OCI-LY7 (cell line): ENCODE measurements around the gene PROK2. TPM values are rescaled to one million over a fixed set of nuclear protein-coding genes. Genes with fewer than 3 reads are reported as not detected.

ENCODE experiments used
- BruUV-seq: library from RNA; stranded (reverse); fragments of 400-500 nt; replicated peaks from 2 replicates; lab custom pipeline; 2021; lab: Mats Ljungman, UMichigan
- CTCF ChIA-PET: fragments of 300-600 bp; sonication (Branson Sonifier 250); formaldehyde crosslinking; loops from one replicate; lab custom pipeline; 2022; ENCODE audit warnings: antibody characterized with exemption; ENCODE audit not compliant: unreplicated experiment; lab: Charles Lee
- POLR2A ChIA-PET: fragments of 300-600 bp; sonication (Branson Sonifier 250); formaldehyde crosslinking; loops from one replicate; lab custom pipeline; 2022; ENCODE audit warnings: antibody characterized with exemption; lab: Charles Lee
- DNase-seq: peaks from one replicate; pipeline ENCODE4 v3.0.0-alpha.2; 2015; ENCODE audit warnings: low spot score
- H2AFZ ChIP-seq: fragments of 200-600 bp; sonication (generic), shearing (Covaris generic); 2 replicates; pipeline ENCODE4 v1.6.1; 2014; ENCODE audit warnings: mild to moderate bottlenecking, antibody characterized with exemption, low read length, moderate library complexity
- H3K27ac ChIP-seq: fragments of 200-600 bp; sonication (generic); 2 replicates; pipeline ENCODE4 v1.5.1; 2014; ENCODE audit warnings: mixed run types, low read depth, mild to moderate bottlenecking, moderate library complexity, low read length, inconsistent platforms; ENCODE audit not compliant: poor library complexity, severe bottlenecking
- H3K36me3 ChIP-seq: fragments of 200-600 bp; sonication (generic); 2 replicates; pipeline ENCODE4 v1.6.1; 2014; ENCODE audit warnings: mild to moderate bottlenecking, antibody characterized with exemption, low read length, moderate library complexity, mixed read lengths; ENCODE audit not compliant: insufficient read depth
- H3K4me1 ChIP-seq: fragments of 200-600 bp; sonication (generic); 2 replicates; pipeline ENCODE4 v1.5.1; 2014; ENCODE audit warnings: mild to moderate bottlenecking, low read length; ENCODE audit not compliant: insufficient read depth, poor library complexity, severe bottlenecking
- H3K4me2 ChIP-seq: fragments of 200-600 bp; sonication (generic); 2 replicates; pipeline ENCODE4 v1.6.1; 2014; ENCODE audit warnings: mild to moderate bottlenecking, low read length
- H3K4me3 ChIP-seq: fragments of 200-600 bp; sonication (generic); 2 replicates; pipeline ENCODE4 v1.5.1; 2014; ENCODE audit warnings: mild to moderate bottlenecking, low read depth, low read length; ENCODE audit not compliant: poor library complexity, severe bottlenecking
- H3K79me2 ChIP-seq: fragments of 200-600 bp; sonication (generic); 2 replicates; pipeline ENCODE4 v1.6.1; 2016; ENCODE audit warnings: low read depth, mild to moderate bottlenecking, low read length, moderate library complexity, mixed read lengths; ENCODE audit not compliant: insufficient read depth
- H3K9me2 ChIP-seq: fragments of 200-600 bp; sonication (generic); 2 replicates; pipeline ENCODE4 v1.6.1; 2016; ENCODE audit warnings: mild to moderate bottlenecking, low read length, mixed read lengths; ENCODE audit not compliant: insufficient read depth
- H3K9me3 ChIP-seq: fragments of 200-600 bp; sonication (generic); 2 replicates; pipeline ENCODE4 v1.6.1; 2014; ENCODE audit warnings: mild to moderate bottlenecking, mixed run types, low read length, mixed read lengths
- H4K20me1 ChIP-seq: fragments of 200-600 bp; sonication (generic); 2 replicates; pipeline ENCODE4 v1.6.1; 2014; ENCODE audit warnings: mild to moderate bottlenecking, antibody characterized with exemption, low read length, moderate library complexity, mixed read lengths; ENCODE audit not compliant: insufficient read depth
- EZH2phosphoT487 ChIP-seq: fragments of 200-600 bp; sonication (generic); IDR thresholded peaks from 2 replicates; pipeline ENCODE4 v1.6.1; 2018; ENCODE audit warnings: low read depth, borderline replicate concordance, mild to moderate bottlenecking, mixed run types, antibody characterized with exemption, low read length, moderate library complexity, mixed read lengths
- intact Hi-C: fragments of 100-400 bp; cut with micrococcal nuclease; formaldehyde crosslinking; loops from one replicate; pipeline ENCODE4 v1.10.0; 2022; ENCODE audit not compliant: unreplicated experiment
- total RNA-seq, 2 experiments: library from RNA; depleted of rRNA in 1 of 2; stranded (reverse); fragments of >200 nt in 1 of 2; shearing (Covaris generic) in 1 of 2; gene quantifications; 2 replicates each; pipeline ENCODE4 v1.2.3, GENCODE V29; 2014 to 2022
- TF ChIP-seq, protein P1 (sequence below): fragments of 200-600 bp; sonication (generic); conservative IDR thresholded peaks from 2 replicates; pipeline ENCODE4 v1.5.1; 2014; ENCODE audit warnings: mild to moderate bottlenecking, antibody characterized with exemption, low read length, moderate library complexity, mixed read lengths

PROK2 gene
- total RNA-seq, 2 experiments from 2014 or later: not detected

DNA sequence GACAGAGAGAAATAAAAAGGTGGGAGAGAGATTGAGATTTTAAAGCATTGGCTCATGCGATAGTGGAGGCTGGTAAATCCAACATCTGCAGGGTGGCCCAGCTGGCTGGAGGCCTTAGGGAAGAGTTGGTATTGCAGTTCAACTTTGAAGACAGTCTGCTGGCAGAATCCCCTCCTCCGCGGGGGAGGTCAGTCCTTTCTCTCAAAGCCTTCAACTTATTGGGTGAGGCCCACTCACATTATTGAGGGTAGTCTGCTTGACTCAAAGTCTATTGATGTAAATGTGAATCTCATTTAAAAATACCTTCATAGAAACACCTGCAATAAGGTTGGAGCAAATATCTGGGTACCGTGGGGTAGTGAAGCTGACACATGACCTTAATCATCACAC, 31.8 kb upstream of the PROK2 start:
- Histone ChIP-seq H3K36me3 (no peaks in the 10 kb centered on the region), H3K9me3 (no peaks in the 10 kb centered on the region), H4K20me1 (no peaks in the 10 kb centered on the region), H3K4me3 (no peak overlapping the region), H3K4me1 (no peaks in the 10 kb centered on the region), H3K79me2 (no peaks in the 10 kb centered on the region), H3K9me2 (no peaks in the 10 kb centered on the region), H3K4me2 (no peak overlapping the region), H2AFZ (no peak overlapping the region), H3K27ac (no peak overlapping the region)
- intact Hi-C loops: no loop called here
- TF ChIP-seq, protein P1, sequence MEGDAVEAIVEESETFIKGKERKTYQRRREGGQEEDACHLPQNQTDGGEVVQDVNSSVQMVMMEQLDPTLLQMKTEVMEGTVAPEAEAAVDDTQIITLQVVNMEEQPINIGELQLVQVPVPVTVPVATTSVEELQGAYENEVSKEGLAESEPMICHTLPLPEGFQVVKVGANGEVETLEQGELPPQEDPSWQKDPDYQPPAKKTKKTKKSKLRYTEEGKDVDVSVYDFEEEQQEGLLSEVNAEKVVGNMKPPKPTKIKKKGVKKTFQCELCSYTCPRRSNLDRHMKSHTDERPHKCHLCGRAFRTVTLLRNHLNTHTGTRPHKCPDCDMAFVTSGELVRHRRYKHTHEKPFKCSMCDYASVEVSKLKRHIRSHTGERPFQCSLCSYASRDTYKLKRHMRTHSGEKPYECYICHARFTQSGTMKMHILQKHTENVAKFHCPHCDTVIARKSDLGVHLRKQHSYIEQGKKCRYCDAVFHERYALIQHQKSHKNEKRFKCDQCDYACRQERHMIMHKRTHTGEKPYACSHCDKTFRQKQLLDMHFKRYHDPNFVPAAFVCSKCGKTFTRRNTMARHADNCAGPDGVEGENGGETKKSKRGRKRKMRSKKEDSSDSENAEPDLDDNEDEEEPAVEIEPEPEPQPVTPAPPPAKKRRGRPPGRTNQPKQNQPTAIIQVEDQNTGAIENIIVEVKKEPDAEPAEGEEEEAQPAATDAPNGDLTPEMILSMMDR: no peak
- no peak for TF ChIP-seq EZH2phosphoT487
- ChIA-PET POLR2A (interaction anchor here (0.5 kb wide), 1 partner anchor 955 kb away, joined by 3 read pairs; no protein-coding TSS in a partner anchor), CTCF (no interaction called here)
- no TSS peak for BruUV-seq
- no peak for DNase-seq

DNA sequence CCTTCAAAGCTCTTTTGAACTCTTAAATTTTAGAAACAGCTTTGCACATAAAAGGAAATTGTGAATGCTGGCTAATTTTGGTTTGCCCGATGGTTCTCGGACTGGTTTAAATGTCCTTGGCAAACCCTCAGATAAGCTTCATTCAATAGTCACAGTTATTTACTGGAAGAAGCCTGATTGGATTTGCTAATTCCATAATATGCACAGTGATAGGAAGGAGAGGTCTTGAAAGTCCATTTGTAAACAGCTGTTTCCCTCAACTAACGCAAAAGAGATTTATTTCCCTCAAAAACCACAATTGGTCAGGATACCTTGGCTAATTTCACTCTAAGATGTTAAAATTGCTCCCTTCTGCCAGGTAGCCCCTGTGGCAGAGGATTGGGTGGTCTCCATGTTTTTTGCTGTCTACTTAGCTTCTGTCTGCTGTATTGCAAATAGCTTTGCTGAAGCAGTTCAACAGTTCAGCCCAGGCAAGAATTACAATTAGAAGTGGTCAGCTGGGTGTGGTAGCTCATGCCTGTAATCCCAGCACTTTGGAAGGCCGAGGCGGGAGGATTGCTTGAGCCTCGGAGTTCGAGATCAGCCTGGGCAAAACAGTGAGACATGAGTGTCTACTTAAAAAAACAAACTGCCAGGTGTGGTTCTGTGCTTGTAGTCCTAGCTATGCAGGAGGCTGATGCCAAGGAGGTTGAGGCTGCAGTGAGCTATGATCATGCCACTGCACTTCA, 30.6 kb upstream of the PROK2 start:
- intact Hi-C loops: no loop called here
- H2AFZ ChIP-seq: no peak overlapping the region
- H3K27ac ChIP-seq: no peak overlapping the region
- CTCF ChIA-PET: no interaction called here
- H3K9me3 ChIP-seq: no peaks in the 10 kb centered on the region
- no peaks in the 10 kb centered on the region for H3K79me2 ChIP-seq
- no peaks in the 10 kb centered on the region for H3K9me2 ChIP-seq
- no peak for TF ChIP-seq EZH2phosphoT487
- TF ChIP-seq, protein P1: no peak
- POLR2A ChIA-PET: no interaction called here
- no peak overlapping the region for H3K4me2 ChIP-seq
- DNase-seq: no peak
- H3K4me3 ChIP-seq: no peak overlapping the region
- no peaks in the 10 kb centered on the region for H3K4me1 ChIP-seq
- no peaks in the 10 kb centered on the region for H3K36me3 ChIP-seq
- no TSS peak for BruUV-seq
- H4K20me1 ChIP-seq: no peaks in the 10 kb centered on the region

DNA sequence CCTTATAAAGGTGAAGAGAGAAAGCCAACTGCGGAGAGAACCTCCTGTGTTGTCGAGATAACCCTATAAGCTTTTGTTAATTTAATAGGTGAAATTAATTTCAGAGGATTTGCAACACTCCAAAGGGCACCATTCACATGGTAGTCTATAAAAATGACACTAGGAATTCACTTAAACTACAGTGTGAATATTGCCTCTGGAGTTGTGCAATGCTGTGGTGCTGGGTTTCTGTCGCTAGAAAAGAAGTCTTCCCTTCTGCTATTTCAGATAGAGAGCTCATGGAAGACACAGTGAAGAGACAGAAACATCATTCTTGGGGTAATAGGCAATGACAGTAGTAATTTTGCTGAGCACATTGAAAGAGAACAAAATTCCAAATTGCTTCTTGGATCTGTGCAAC, 28.8 kb upstream of the PROK2 start:
- Histone ChIP-seq H3K27ac (no peak overlapping the region), H3K4me3 (no peak overlapping the region), H3K4me1 (no peaks in the 10 kb centered on the region), H3K9me2 (no peaks in the 10 kb centered on the region), H3K36me3 (no peaks in the 10 kb centered on the region), H2AFZ (no peak overlapping the region), H3K9me3 (no peaks in the 10 kb centered on the region), H4K20me1 (no peaks in the 10 kb centered on the region), H3K79me2 (no peaks in the 10 kb centered on the region), H3K4me2 (no peak overlapping the region)
- TF ChIP-seq, protein P1: no peak
- no peak for TF ChIP-seq EZH2phosphoT487
- intact Hi-C loops: no loop called here
- ChIA-PET POLR2A (no interaction called here), CTCF (no interaction called here)
- BruUV-seq: no TSS peak
- DNase-seq: no peak
